Stimulated activated CD4-positive, alpha-beta T cell treated with anti-CD3 and anti-CD28 coated beads, TNF-alpha, amount 100 ng/mL, for 48 hours (primary cell): ENCODE results near the gene NTNG1.

ENCODE experiments used
- DNase-seq, 3 donors: peaks; one replicate each; pipeline ENCODE4 v3.0.0-alpha.2; 2020; ENCODE audit warnings: low read depth in 3 of 3

Gene NTNG1

DNA sequence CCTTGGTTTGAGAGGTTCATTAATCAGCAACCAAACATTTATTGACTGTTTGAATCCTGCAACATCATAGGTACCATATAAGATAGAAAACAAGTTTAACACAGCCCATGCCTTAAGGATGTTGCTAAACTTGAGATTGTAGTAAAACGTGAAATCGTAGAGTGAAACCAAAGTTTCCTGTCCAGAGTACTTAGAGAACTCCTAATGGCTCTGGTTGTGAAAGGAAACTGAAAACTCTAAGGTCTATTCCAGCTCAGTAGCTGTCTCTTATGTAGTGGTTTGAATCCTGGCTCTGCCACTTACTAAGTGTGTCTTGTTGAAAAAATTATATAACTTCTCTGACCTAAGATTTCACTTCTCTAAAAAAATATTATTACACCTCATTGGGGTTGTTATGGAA is 310.9 kb downstream of the NTNG1 start:
- no peak for DNase-seq

GRCh38 chr1:107454791-107455190 is 314.0 kb downstream of the NTNG1 start:
- no peak for DNase-seq

DNA sequence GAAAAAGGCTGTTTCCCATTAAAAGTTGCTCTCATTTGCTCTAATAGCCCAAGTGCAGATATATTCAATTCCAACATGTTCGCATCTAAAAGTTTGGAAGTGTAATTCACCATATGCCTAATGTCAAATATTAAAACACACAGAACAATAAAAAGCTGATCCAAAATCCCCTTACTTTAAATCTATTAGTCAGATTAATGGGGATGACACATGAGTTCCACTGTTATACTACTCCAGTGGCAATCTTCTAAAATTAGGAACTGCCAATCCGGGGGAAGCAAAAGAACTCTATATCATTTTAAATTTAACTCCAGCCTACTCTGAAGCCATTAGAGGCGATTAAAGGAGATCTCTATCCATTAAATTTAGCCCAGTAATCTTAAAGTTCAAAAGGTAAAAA is 317.1 kb downstream of the NTNG1 start:
- DNase-seq, result no peak

GRCh38 chr1:107459204-107459904 is 318.5 kb downstream of the NTNG1 start:
- DNase-seq, result no peak

DNA sequence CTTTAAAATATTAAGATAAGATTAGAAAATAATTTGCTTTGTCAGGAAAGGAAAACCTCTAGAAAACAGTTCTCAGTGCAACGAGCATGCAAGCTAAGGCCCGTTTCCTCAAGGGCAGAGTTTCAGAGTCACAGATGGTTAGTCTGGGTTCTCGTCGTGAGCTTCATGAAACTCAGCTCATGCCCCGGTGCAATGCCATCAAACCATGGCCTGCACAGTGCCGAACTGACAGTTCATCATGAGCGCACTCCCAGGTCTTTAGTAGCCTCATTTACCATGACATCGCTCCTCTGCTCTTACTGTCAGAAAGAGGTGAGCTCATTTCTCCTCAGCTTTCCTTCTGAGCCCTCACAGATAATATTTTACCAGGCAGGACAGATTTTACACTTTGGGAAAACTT is 319.2 kb downstream of the NTNG1 start:
- no peak for DNase-seq

- DNase-seq, result no peak
These were observed 324.0 kb downstream of the NTNG1 start for GRCh38 chr1:107464827-107465226.

GRCh38 chr1:107467286-107467685 is 326.4 kb downstream of the NTNG1 start:
- DNase-seq, result no peak

DNA sequence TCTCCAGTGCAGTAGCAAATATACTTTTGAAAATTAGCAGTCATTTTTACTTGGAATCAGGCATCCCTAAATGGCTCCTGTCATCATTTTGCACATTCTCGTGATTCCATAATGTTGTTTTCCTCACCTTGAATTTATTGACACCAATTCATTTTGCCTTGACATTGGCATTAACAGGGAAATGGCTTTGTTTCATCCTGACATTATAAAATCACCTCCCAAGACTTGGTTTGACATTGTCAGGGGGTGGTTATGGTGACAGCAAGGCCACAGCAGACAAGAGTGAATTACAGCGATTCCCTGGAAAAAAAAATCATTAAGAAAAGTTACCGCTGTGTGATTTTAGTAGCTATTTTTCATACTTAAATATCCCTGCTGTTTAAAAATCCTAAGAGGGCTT is 327.0 kb downstream of the NTNG1 start:
- DNase-seq, result no peak

DNA sequence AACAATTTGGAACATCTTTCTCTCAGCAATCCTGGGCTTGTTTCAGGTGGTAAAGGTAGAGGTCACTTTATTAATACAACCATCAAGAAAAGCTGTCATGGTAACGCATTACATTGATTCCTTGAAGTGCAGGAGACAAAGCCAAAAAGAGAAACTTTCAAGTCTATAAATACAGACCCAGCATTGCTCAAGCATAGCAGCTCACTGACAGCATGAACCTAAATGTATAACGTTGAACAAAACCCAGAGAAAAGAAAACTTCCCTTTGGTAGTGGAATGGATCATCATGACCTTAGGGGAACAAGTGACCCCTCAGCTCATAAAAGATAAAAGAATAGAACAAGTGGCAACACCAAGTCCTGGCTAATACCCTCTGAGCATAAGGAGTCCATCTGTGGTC is 332.2 kb downstream of the NTNG1 start:
- no peak for DNase-seq

DNA sequence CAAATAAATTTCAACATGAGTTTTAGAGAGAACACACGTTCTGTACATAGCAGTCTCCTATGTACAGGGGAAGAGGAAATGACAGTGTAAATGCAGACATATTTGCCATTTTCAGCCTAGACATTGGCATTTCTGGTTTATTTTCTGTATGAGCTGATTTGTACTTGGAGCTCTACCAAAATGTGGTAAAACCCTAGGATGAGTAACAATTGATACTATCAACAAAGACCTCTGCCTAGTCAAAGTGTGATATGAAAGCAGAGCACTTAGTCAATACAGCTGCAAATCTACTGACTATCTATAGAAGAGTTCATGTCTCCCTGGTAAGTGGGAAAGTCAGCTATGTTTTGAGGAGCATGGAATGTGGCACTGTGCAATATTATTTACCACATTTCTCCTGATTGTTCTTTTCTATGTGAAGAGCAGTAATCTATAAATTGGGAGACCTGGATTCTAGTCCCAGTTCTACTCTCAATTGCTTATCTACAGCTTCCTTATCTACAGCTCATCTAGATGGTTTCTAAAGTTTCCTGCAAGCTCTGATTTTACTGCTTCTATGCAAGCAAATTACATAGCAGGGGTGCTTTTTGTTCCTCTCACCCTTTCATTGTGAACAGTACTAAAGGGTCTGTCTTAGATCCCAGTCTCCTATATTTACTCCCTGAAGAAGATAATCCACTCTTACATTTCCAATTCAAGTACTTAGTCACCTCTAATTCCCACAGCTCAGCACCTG is 334.2 kb downstream of the NTNG1 start:
- DNase-seq, result no peak

GRCh38 chr1:107477233-107477632 is 336.4 kb downstream of the NTNG1 start:
- peak in 1 of 3 donors; percentile 1 for DNase-seq

DNA sequence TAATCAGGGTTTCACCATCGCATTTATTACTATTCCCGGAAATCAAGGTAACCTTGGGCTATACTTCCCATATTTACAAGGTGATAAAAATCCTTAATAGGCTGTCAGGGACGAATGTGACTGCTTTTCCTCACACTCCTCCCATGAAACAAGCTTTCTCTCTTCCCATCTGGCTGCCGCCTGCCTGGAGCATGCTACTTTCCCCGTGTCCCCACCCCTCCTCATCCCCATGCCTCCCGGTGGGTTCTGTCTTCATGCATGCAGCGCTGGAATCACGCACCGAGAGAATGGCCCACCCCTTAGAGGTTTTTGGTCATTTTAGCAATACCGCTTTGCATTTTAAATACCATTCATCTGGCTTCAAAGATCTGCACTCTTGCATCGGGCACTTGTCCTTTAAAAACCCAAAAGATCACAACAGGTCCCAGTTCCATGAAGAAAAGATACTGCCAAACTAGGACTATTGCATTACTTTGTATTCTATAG is 339.1 kb downstream of the NTNG1 start:
- no peak for DNase-seq

DNA sequence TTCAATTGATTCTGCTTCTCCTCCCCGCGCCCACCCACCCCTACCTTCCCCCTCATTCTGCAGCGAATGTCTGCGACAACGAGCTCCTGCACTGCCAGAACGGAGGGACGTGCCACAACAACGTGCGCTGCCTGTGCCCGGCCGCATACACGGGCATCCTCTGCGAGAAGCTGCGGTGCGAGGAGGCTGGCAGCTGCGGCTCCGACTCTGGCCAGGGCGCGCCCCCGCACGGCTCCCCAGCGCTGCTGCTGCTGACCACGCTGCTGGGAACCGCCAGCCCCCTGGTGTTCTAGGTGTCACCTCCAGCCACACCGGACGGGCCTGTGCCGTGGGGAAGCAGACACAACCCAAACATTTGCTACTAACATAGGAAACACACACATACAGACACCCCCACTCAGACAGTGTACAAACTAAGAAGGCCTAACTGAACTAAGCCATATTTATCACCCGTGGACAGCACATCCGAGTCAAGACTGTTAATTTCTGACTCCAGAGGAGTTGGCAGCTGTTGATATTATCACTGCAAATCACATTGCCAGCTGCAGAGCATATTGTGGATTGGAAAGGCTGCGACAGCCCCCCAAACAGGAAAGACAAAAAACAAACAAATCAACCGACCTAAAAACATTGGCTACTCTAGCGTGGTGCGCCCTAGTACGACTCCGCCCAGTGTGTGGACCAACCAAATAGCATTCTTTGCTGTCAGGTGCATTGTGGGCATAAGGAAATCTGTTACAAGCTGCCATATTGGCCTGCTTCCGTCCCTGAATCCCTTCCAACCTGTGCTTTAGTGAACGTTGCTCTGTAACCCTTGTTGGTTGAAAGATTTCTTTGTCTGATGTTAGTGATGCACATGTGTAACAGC is 339.9 kb downstream of the NTNG1 start:
- DNase-seq, result no peak

DNA sequence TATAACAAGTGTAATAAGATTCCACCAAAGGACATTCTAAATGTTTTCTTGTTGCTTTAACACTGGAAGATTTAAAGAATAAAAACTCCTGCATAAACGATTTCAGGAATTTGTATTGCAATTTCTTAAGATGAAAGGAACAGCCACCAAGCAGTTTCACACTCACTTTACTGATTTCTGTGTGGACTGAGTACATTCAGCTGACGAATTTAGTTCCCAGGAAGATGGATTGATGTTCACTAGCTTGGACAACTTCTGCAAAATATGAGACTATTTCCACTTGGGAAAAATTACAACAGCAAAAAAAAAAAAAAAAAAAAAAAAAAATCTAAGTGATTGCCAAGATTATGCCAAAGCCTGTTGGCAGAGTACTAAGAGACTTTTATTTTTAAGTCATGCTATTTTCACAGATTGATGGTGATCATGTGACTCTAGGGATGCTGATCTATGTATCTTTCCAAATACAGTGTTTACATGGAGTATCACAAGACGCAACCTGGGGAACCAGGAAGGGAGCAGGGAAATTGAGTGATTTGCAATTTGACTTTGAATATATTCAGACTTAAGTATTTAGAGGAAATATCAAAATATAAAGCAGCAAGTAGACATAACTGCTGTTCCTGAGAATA is 341.0 kb downstream of the NTNG1 start:
- DNase-seq, result no peak

DNA sequence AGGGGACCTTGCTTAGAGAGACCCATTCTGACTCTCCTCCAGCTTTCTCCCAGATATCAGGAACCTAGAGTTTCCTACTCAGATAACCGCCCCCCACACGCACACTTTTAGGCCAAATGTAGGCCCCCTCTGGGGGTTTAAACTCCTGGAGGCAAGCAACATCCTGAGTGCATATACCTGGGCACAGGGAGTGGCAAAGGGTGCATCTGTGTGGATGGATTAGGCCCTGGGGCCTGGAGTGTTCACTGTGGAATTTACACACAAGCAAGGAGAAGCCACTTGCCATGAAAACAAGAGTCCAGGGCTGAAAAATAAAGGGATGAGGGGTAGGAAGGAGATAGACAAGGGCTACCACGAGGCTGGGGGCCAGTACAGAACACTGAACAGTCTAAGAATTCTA is 343.1 kb downstream of the NTNG1 start:
- no peak for DNase-seq

GRCh38 chr1:107486349-107486748 is 345.5 kb downstream of the NTNG1 start:
- DNase-seq, result no peak

GRCh38 chr1:107487506-107487905 is 346.7 kb downstream of the NTNG1 start:
- DNase-seq, result no peak

- DNase-seq, result no peak
These were observed 350.7 kb downstream of the NTNG1 start for GRCh38 chr1:107491582-107491981.

DNA sequence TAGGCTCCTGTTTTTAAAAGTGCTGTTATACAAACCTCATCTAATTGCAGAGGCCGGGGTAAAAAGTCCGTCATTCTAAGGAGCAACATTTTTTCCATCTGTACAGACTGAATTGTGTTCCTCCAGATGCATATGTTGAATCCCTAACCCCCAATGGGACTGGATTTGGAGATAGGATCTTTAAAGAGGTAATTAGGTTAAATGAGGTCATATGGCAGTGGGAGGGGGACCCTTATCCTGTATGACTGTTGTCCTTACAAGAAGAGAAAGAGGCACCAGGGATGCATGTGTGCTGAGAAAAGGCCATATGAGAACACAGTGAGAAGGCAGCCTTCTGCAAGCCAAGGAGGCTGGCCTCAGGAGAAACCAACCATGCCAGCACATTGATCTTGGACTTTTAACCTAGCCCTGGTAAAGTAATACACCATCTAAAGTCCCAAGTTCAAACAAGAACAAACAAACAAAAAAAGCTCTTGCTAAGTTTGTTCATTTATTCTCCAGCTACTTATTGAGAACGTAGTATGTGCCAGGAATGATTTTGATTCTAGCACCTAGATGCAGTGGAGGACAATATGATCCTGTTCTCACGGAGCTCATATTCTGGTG is 352.4 kb downstream of the NTNG1 start:
- no peak for DNase-seq

- no peak for DNase-seq
These were observed 353.2 kb downstream of the NTNG1 start for GRCh38 chr1:107494061-107494460.

DNA sequence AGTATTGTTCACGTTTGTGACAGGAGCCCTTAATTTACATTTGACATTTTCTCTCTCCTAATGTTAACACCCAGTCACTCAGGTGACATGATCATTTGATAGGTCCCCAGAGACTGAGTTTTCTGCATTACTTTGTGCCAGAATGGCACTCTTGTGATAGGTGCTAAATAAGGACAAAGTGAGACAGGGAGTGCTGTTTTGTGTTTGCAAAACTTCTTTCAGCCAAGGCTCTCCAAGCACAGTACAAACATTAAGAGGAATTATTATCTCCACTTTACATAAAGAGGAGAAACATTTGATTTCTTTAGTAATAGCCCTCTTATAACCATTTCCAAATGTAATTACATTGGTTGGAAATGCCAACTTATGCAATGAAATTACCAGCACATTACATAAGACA is 355.2 kb downstream of the NTNG1 start:
- no peak for DNase-seq
